Motor neuron (in vitro differentiated cells): ENCODE data around the gene CYP3A7. TPM values are rescaled to one million over a fixed set of nuclear protein-coding genes. Genes with fewer than 3 reads are reported as not detected.
"Not testable (repeated sequence)": the region's sequence is repeated elsewhere in the genome, so short reads cannot be mapped to it uniquely, and the experiment has no call there.

Source experiments
- ATAC-seq, 8 experiments: fragments of 200-7000 bp; cut with Tn5 transposase; replicated peaks in 6 of 8; 2 replicates each; pipeline ENCODE4 v1.8.0; 2021; ENCODE audit warnings: mild to moderate bottlenecking in 8 of 8, moderate library complexity in 8 of 8
- H3K27ac ChIP-seq, 2 donors: fragments of 250-450 bp; sonication (Bioruptor Pico); 2 replicates each; pipeline ENCODE4 v1.9.0; 2021; ENCODE audit warnings: antibody characterized with exemption in 2 of 2, mild to moderate bottlenecking in 2 of 2, moderate library complexity in 1 of 2
- H3K4me1 ChIP-seq, 2 donors: fragments of 250-450 bp; sonication (Bioruptor Pico); replicated peaks in 1 of 2; 2 replicates each; pipeline ENCODE4 v1.6.1; 2021; ENCODE audit warnings: antibody characterized with exemption in 2 of 2, mild to moderate bottlenecking in 2 of 2, moderate library complexity in 1 of 2
- H3K4me3 ChIP-seq, 5 donors: fragments of 250-450 bp; sonication (Bioruptor Pico); 2 replicates each; pipeline ENCODE4 v1.9.0; 2021; ENCODE audit warnings: antibody characterized with exemption in 5 of 5, mild to moderate bottlenecking in 5 of 5, moderate library complexity in 4 of 5
- WGBS, 10 experiments: fragments of 450-650 bp; shearing (Covaris generic); methylation state at CpG; one replicate each; pipeline ENCODE4 v1.0.0; 2022; 5-methylcytosine and 5-hydroxymethylcytosine counted together
- in situ Hi-C, 9 experiments: fragments of 400-800 bp; cut with MboI; loops; one replicate each; pipeline ENCODE4 v1.15.0; 2021; ENCODE audit warnings: low sequenced_read_pairs in 9 of 9, low pct_unique_long_range_greater_than_20kb in 2 of 9; ENCODE audit not compliant: unreplicated experiment in 9 of 9
- total RNA-seq, 8 experiments: library from RNA; unstranded; fragments of 300-600 nt; gene quantifications; 2 replicates each; pipeline versions ENCODE4 v1.2.3 to v1.2.4, GENCODE V29; 2022

The CYP3A7 gene
- total RNA-seq, 8 experiments from 2014 or later = 0.36 to 1.1 (median 0.57) TPM; not detected in 2

DNA sequence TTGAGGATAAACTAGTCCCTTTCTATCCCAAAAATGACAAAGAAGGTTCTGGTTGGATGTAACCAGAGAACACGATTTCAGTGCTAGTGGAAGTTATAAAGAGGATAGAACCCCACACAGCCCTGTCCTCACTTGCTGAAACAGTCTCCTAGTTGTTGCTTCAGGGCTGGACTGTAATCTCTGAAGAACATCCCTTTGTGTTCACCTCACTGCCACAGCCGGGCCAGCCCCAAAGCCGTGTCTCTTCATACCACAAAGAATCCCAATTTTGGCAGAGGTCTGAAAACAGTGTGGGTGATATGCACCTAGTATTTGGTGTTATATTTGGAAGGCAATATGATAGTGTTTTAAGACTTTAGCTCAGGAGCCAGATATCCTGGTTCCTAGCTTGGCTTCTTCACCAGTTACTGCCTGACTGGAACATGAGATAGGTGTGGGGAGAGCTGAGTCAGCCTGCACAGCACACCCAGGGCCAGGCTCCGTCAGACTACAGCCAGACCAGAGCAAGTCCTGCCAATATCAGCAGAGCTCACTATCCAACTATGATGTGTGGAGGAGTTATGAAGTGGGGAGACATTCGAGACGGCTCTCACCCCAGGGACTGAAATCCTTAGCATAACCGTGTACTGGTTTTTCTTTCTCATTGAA lies 27.8 kb upstream of the CYP3A7 start:
- 24 to 93% (median 60%) methylated on average over 1 to 6 of the region's 7 CpGs; no CpG with 5 or more reads in 2 of the 10 experiments for WGBS, 10 experiments
- Histone ChIP-seq H3K4me3 (no peak overlapping the region), H3K27ac (no peak overlapping the region), H3K4me1 (no peaks in the 10 kb centered on the region)
- peak in 2 of 8 experiments; percentile 95 to 96 for ATAC-seq
- in situ Hi-C loops = no loop called here

DNA sequence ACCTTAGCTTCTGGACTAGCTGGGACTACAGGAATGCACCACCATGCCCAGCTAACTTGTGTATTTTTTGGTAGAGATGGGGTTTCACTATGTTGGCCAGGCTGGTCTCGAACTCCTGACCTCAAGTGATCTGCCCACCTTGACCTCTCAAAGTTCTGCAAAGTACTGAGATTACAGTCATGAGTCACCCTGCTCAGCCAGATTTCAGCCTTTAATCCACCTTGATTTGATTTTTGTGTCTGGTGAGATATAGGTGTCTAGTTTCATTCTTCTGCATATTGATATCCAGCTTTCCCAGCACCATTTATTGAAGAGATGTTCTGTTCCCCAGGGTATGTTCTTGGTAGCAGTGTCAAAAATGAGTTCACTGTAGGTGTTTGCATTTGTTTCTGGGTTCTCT lies 20.1 kb upstream of the CYP3A7 start:
- no peak for ATAC-seq
- in situ Hi-C loops = no loop called here
- 60 to 86% (median 77%) methylated on average over 1 of the region's 1 CpG; no CpG with 5 or more reads in 7 of the 10 experiments for WGBS, 10 experiments

DNA sequence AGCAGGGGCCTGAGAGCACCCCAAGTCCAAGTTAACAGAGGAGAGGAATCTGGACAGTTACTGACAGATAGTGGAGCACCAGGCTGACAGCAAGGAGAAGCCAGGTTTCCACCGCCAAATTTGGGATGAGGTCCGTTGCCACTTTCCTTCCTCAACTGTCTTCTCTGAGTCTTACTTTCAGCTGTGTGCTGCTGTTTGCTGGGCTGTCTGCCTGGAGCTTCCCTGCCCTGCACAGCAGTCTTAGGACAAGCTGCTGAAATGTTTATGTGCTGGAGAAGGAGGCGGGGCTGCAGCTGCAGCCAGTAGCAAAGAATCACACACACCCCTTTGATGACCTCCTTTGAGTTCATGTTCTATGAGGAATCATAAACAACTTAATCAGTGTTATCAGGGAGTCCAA lies 17.4 kb upstream of the CYP3A7 start:
- in situ Hi-C loops = no loop called here
- peak; percentile 28 to 96 (median 66) for ATAC-seq
- H3K4me3 ChIP-seq = no peak overlapping the region
- WGBS, 10 experiments = 6 to 90% (median 40%) methylated on average over 1 to 2 of the region's 3 CpGs; no CpG with 5 or more reads in 3 of the 10 experiments
- H3K4me1 ChIP-seq = no peaks in the 10 kb centered on the region
- no peak overlapping the region for H3K27ac ChIP-seq

More for the DNA sequence above, 20.1 kb upstream of the CYP3A7 start:
- Histone ChIP-seq H3K27ac (no peak overlapping the region), H3K4me3 (no peak overlapping the region), H3K4me1 (no peaks in the 10 kb centered on the region)

DNA sequence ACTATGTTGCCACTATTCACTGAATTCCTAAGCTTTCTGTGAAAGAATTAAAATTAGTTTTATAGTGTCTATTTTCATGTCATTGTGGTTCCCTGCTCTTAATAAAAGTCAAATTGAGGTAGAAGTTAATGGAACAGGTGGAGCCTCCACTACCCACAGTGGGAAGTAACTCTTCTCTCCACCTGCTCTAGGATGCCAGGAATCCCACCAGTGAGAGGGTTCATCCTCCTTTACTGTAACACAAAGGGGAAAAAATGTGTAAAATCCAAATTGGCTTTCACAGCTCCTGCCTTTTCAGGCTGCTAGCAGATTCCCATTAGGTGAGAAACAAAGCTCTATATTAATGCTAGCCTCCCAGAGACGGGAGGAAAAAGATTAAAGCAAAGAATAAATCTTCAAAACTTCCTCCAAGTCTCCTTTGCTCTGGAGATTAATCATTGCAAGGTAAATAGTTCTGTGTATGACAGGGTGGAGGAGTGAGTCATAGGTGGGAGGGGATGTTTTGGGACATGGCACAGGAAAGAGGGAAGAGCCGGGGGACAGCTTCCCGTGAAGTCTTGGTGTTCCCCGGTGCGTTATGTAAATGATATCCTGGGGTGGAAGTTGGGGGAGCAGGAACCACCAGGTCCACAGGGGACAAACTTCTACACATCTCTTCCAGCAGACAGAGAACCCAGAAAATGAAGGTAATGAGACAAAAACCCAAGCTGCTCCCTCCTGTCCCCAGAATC lies 16.5 kb upstream of the CYP3A7 start:
- H3K4me1 ChIP-seq, H3K27ac ChIP-seq, in situ Hi-C loops, H3K4me3 ChIP-seq: not testable (repeated sequence)
- 20 to 32% methylated on average over 1 to 4 of the region's 5 CpGs; no CpG with 5 or more reads in 8 of the 10 experiments for WGBS, 10 experiments
- ATAC-seq = peak in 3 of 8 experiments; percentile 36 to 66 (median 59)

DNA sequence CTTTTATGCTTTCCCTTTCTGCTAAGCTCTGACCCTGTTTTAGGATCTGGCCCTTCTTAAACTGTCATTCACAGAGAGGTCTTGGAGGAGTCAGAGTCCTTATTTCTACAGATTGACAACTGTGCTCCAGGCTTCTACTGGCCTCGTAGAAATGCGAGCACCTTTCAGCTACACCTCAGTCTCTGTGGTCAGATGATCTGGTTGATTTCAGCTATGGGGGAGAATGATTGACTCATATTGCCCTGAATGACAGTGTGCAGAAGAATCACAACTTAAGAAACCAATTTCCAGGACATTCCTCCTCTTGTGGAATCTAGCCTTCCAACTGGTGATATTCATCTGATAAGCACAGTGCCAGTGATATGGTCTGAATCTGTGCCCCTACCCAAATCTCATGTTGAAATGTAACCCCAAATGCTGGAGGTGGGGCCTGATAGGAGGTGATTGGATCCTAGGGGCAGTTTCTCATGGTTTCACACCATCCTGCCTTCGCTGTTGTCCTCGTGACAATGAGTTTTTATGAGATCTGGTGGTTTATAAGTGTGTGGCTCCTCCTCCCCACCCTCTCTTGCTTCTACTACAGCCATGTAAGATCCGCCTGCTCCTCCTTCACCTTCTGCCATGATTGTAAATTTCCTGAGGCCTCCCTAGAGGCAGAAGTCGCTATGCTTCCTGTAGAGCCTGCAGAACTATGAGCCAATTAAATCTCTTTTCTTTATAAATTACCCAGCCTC lies 14.0 kb upstream of the CYP3A7 start:
- 72 to 100% (median 90%) methylated on average over 1 to 5 of the region's 6 CpGs; no CpG with 5 or more reads in 3 of the 10 experiments for WGBS, 10 experiments
- Histone ChIP-seq H3K27ac (no peak overlapping the region), H3K4me3 (no peak overlapping the region), H3K4me1 (no peaks in the 10 kb centered on the region)
- ATAC-seq = peak in 1 of 8 experiments; percentile 47
- in situ Hi-C loops = no loop called here

- H3K4me3 ChIP-seq, H3K4me1 ChIP-seq, H3K27ac ChIP-seq, in situ Hi-C loops, ATAC-seq: not testable (repeated sequence)
- no CpG with 5 or more reads among the region's 3 CpGs for WGBS, 10 experiments
Measured at GRCh38 chr7:99746915-99747314, 11.9 kb upstream of the CYP3A7 start.

- H3K27ac ChIP-seq, ATAC-seq, H3K4me1 ChIP-seq, H3K4me3 ChIP-seq, in situ Hi-C loops: not testable (repeated sequence)
- WGBS, 10 experiments = 50 to 100% (median 89%) methylated on average over 1 to 2 of the region's 3 CpGs; no CpG with 5 or more reads in 4 of the 10 experiments
Measured at GRCh38 chr7:99745395-99745794, 10.4 kb upstream of the CYP3A7 start.

DNA sequence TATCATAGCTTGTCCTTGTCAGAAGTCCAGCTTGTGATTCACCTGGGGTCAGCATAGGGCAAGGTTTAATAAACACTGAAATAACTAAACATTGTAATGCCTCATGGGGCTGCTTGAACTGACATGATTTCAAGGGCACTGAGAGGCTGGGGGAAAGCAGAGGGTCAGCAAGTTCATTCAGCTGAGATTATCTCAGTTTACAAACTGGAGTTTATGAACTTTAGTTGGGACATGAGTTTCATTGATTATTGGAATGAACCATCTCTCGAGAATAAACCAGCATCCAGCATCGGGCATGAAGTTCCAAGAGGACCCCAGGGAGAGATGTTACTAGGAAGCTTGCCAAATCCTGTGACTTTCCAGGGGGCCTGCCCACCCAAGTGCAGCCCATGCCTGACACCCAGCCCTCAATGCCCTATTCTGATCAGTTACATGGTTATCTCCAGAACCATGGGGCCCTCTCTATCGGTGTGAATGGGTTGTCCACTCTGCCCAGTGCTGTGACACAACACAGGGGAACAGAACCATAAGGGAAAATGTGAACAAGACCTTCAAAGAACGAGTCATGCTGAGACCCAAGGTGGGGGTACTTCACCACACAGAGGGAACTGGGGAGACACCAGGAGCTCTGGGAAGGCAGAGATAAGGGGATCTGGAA lies 7.9 kb upstream of the CYP3A7 start:
- ATAC-seq = no peak
- Histone ChIP-seq H3K4me1 (no peaks in the 10 kb centered on the region), H3K4me3 (no peak overlapping the region), H3K27ac (no peak overlapping the region)
- in situ Hi-C loops = no loop called here
- 20 to 95% (median 75%) methylated on average over 1 to 4 of the region's 4 CpGs; no CpG with 5 or more reads in 3 of the 10 experiments for WGBS, 10 experiments

GRCh38 chr7:99741441-99741795 lies 6.4 kb upstream of the CYP3A7 start:
- Histone ChIP-seq H3K4me1 (no peaks in the 10 kb centered on the region), H3K4me3 (no peak overlapping the region), H3K27ac (no peak overlapping the region)
- 40 to 100% (median 78%) methylated on average over 1 to 2 of the region's 2 CpGs; no CpG with 5 or more reads in 4 of the 10 experiments for WGBS, 10 experiments
- in situ Hi-C loops = no loop called here
- ATAC-seq = peak in 1 of 8 experiments; percentile 16

DNA sequence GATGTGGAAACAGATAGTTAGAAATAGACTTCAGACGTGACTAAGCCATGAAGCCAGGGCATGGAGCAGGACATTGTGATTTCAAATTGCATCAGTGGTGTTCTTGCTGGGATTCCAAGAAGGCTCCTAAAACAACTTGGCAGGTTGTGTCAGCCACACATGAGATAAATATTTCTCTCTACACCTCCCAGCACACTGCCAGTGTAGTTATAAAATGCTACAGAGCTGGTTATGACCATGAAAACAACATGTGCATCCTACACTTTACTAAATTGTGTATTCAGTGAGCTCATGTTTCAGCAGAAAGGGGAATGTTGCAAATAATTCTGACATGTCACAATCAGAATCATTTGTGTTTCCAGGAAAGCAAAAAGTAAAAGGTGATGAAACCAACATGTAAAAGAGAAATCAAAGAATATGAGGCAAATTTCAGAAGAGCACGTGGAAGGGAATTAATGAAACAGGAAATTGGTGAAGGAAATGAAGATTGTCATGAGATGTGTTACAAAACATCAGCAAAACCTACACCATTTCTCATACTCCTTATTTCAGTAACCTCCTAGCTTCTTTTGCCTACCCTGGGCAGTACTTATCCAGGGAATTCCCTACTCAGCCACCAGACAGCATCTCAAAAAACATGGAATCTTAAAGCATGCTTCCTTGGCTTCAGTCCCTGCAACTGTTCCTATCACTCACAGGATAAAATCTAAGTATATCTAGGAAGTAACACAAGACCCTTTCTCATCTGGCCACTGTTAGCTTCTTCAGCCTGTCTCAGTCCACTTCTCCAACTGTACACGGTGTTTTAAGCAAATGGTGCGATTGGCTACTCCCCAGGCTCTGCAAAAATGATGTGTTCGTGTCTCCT lies 5.8 kb upstream of the CYP3A7 start:
- Histone ChIP-seq H3K27ac (no peak overlapping the region), H3K4me3 (no peak overlapping the region), H3K4me1 (no peaks in the 10 kb centered on the region)
- in situ Hi-C loops = no loop called here
- peak in 1 of 8 experiments; percentile 50 for ATAC-seq
- 33 to 100% (median 67%) methylated on average over 1 to 5 of the region's 5 CpGs; no CpG with 5 or more reads in 1 of the 10 experiments for WGBS, 10 experiments

- in situ Hi-C loops = no loop called here
- no peak for ATAC-seq
- Histone ChIP-seq H3K4me1 (no peaks in the 10 kb centered on the region), H3K27ac (no peak overlapping the region), H3K4me3 (no peak overlapping the region)
- WGBS, 10 experiments = 20 to 80% (median 54%) methylated on average over 1 to 2 of the region's 2 CpGs; no CpG with 5 or more reads in 1 of the 10 experiments
Measured at GRCh38 chr7:99739699-99740572, 4.9 kb upstream of the CYP3A7 start.
